HG02970 (cell line): ENCODE results near the gene ASRGL1.

Source experiments
- ATAC-seq: cut with Tn5 transposase; IDR thresholded peaks from one replicate; pipeline ENCODE4 v1.9.1; 2021; ENCODE audit warnings: mild to moderate bottlenecking, moderate library complexity, moderate number of reproducible peaks; ENCODE audit not compliant: unreplicated experiment, low FRiP score

Gene ASRGL1

GRCh38 chr11:62409831-62410230, 72.6 kb downstream of the ASRGL1 start:
- ATAC-seq, result no peak

DNA sequence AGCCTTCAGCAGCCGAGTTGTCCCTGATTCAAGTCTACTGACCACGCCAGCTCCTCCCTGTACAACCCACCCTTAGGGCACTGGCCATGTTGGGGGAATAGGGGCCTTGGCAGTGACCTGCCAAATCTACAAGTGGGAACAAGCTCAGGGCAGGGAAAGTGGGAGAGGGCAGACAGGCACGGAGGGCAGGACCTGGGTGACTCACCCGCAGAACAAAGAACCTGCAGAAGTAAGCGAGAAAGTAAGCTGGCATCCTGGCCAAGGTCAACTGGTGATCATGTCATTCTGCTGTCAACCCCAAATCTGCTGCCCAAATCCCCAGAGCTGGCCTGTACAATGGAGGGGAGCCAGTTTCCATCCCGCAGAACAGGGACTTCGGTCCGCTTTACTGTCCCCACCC, 73.7 kb downstream of the ASRGL1 start:
- ATAC-seq, result no peak

DNA sequence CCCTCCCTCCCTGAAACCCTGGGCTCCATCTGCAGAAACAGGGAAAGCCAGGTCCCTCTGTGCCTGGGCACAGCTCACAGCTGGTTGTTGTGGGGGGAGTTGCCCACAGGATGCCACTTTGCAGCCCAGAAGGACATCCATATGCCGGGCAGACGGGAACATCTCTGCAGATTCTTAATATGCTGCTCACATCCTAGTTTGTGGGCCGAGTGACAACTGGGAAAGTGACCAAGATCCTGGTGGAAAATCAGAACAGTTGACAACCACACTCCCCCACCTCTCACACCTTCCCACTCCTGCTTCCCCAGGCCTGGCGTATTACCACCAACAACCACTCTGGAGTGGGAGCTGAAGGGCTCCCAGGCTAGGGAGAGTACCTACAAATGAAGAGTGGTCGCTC, 74.3 kb downstream of the ASRGL1 start:
- no peak for ATAC-seq

GRCh38 chr11:62413060-62413696, 75.9 kb downstream of the ASRGL1 start:
- no peak for ATAC-seq

- ATAC-seq, result no peak
Observed at GRCh38 chr11:62416596-62416995, 79.3 kb downstream of the ASRGL1 start.

- ATAC-seq, result no peak
Observed at GRCh38 chr11:62418136-62418535, 80.9 kb downstream of the ASRGL1 start.

DNA sequence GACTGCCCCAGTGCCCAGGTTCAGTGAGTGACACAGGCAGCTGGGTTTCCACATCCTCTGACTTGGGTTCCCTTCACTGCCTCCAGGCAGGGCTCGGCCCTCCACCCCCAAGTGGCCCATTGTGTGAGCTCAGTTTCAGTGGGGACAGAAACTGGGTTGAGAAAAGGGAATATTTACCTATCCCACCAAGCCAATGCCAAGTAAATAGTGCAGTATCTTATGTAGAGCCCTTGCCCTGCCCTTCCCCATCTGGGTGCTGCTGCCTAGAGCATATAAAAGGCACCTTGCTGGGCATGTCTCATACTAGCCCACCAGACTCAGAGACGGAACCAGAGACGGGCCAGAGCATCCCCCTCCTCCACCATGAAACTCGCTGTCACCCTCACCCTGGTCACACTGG, 81.5 kb downstream of the ASRGL1 start, which contains the start of gene SCGB1A1:
SCGB1A1 (plus strand) TSS at position 301 of the 400 bp plus-strand sequence; CDS start at position 364, 63 bp downstream.
- ATAC-seq, result no peak

GRCh38 chr11:62419314-62419929, 82.2 kb downstream of the ASRGL1 start:
- ATAC-seq, result no peak

- no peak for ATAC-seq
Observed at GRCh38 chr11:62419943-62420342, 82.7 kb downstream of the ASRGL1 start.

GRCh38 chr11:62420882-62421281, 83.6 kb downstream of the ASRGL1 start:
- no peak for ATAC-seq

GRCh38 chr11:62421996-62422395, 84.7 kb downstream of the ASRGL1 start:
- no peak for ATAC-seq

DNA sequence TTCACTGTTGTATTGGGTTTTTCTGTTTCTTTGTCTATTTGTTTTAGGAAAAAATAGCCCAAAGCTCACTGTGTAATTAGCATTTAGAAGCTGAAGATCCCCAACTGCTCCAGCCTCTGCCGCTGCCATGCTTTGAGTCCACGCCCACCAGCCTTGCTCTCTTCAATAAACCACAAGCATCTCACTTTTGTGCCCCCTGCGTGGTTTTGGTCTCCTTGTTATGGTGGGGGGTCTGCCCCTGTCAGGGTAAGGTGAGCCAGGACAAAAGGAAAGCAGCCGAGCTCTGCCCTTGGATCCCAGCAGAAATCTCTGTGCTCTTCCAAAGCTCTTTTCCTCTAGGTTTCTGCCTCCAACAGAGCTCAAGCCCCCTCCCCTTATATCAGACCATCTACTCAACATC, 85.8 kb downstream of the ASRGL1 start:
- ATAC-seq, result no peak

DNA sequence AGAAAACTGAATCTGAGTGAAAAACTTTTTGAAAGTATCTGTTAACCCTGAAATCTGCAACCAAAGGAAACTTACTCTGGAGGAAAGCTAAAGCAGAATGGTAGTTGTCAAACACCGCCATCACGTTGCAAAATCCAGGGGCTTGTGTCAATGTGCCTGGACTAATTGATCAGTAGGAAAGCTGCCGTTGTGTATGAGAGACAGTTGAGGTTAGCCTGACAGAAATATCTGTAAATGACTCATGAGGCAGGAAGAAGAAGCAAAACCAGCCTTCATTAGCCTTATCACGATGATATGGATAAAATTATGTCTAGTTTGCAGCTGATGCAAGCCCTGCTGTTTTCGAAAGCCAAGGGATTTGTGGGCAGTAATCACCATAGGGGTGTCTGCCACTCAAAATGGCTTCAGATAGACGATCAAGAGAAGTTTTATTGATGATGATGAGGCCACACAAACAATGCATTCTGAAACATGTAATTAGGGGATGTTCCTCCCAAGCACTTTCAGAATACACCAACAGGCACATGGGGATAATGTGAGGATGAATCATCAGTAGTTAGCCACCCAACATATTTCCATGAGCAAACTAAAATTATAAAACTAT, 90.5 kb downstream of the ASRGL1 start:
- ATAC-seq, result no peak

DNA sequence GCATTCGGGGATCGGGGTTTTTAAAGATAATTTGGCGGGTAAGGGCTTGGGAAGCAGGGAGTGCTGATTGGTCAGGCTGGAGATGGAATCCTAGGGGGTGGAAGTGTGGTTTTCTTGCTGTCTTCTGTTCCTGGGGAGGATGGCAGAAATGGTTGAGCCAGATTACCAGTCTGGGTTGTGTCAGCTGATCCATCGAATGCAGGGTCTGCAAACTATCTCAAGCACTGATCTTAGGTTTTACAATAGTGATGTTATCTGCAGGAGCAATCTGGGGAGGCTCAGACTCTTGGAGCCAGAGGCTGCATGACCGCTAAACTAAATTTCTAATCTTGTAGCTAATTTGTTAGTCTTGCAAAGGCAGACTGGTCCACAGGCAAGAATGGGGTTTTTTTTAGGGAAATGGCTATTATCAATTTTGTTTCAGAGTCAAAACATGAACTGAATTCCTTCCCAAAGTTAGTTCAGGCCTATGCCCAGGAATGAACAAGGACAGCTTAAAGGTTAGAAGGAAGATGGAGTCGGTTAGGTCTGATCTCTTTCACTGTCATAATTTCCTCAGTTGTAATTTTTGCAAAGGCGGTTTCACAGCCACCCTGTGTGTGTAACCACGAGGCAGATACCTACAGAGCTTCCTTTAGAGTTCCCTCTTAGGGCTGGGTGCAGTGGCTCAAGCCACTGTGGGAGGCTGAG, 91.8 kb downstream of the ASRGL1 start:
- ATAC-seq, result no peak

GRCh38 chr11:62430425-62430824, 93.2 kb downstream of the ASRGL1 start:
- ATAC-seq, result no peak

DNA sequence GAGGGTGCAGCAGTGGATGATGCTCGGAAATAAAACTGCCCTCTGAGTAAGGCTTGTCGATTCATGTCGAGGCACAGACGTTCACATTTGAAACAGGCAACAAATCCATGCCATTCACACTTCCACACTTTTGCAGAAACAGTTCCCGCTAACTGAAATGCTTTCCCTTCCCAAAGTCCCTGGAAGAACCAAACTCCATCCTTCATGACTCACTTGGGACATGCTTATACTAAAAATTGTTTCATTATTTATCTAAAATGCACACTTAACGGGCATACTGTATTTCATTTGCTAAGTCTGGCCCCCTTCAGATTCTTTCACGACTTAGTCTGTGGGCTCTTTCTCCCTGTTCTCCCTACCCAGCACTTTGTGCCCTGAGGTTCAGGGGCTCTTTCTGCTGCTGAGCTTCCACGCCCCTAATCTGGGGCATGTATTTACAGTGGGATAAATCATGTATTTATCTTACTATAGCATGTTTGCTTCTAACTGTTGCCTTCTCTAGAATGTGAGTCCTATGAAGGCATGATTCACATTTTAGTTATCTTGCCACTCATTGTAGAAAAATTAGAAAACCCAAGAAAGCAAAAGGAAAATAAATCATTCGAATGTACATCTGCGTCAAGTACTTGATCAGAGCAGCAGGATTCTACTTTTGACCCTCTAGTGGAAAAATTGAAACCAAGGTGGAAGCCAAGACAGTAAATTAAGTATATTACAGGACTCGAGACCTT, 94.1 kb downstream of the ASRGL1 start:
- ATAC-seq, result no peak

GRCh38 chr11:62432695-62433094, 95.4 kb downstream of the ASRGL1 start:
- ATAC-seq, result no peak

DNA sequence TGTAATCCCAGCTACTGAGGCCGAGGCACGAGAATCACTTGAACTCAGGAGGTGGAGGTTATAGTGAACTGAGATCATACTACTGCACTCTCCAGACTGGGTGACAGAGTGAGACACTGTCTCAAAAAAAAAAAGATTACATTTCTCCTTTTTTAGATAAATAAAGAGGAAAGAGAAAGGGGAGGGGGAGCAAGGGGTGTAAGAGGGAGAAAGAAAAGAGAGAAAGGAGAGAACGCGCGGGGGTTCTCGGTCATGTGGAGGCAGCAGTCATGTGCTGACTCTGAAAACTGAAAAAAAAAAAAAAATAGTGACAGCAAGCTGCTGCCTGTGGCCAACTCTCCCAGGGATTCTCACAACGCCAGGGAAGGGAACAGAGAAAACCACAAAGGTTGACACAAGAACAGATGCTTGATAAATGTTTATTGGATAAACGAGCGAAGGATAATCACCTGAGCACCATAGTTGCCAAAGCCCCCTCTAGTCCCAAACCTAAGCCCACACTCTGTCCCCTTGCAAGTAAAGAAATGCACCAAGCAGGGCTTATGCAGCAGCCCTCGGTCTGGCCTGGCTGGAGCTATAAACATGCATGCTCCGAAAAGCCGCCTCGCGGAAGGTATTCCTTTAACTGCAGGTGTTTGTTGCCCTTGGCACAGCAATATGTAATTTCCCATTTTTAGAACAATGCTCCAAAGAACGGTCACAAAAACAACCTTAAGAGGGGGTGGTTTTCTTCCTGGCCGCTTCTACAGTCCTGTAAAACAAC, 96.1 kb downstream of the ASRGL1 start:
- no peak for ATAC-seq

GRCh38 chr11:62433904-62434276, 96.6 kb downstream of the ASRGL1 start:
- ATAC-seq, result no peak
